NCI-H345 (cell line): ENCODE data around the gene IRX4.

Experiments
- DNase-seq: peaks from one replicate; lab custom pipeline; 2025; lab: John Stamatoyannopoulos, UW

IRX4 gene

DNA sequence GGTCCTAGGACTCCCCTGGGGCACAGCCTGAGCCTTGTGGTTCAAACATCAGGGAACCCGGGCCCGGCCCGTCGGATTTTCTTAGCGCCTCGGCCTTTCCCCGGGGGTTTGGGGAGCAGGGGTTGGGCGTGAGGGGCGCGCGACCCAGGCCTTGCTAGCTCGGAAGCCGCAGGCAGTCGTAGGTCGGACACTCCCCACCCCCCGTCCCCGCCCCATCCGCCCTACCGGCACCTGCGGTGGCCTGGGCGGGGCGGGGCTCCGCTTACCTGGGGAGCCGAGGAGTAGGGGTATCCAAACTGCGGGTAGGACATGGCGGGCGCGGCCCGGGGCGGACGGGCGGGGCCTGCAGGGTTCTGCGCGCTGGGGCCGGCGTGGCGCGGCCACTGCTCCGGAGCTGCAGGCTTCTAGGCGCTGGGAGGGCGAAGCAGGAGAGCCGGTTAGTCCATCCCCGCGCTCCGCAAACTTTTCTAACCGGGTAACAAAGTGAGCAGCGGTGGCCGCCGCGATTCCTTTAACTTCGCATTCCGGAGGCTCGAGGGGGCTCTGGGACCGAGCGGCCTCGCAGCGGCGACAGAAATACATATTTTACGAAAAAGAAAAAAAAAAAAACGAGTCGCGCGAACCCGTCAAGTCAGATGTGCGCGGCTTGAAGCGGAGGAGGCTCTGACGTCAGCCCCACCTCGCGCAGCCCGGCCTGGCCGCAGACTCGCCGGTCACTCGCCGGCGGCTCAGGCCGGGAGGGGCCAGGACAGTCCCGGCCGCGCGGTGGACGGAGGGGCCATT lies at the start of gene IRX4:
IRX4 (minus strand) TSS at position 589 of the 783 bp plus-strand sequence; CDS start at position 311, 278 bp downstream.
- no peak for DNase-seq

DNA sequence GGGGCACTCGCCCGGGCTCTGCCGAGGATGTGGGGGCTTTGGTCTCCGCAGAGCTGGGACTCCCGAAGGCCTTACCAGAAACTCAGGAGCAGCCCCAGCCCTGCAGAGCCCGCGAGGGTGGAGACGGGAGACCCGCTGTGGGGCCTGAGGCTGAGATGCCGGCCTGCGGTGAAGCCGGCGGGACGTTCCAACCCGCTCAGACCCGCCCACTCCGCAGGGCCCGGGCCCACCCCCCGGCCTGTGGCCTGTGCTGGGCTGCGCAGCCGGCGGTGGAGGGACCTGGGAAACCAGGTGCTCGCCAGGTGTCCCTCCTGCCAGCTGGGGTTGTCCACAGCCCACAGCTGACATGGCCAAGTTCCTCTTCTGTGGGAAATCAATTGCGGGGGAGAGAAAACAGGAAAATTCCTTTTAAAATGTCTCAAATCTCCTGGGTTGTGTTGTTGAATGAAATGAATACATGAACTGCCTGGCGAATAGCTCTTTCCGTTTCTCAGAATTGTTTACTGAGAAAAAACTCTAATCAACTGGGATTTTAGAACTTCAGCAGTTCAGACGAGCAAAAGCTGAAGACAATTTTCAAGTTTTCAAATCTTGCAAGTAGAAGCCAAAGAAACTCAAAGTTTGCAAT lies 49.0 kb upstream of the IRX4 start:
- DNase-seq, result no peak

DNA sequence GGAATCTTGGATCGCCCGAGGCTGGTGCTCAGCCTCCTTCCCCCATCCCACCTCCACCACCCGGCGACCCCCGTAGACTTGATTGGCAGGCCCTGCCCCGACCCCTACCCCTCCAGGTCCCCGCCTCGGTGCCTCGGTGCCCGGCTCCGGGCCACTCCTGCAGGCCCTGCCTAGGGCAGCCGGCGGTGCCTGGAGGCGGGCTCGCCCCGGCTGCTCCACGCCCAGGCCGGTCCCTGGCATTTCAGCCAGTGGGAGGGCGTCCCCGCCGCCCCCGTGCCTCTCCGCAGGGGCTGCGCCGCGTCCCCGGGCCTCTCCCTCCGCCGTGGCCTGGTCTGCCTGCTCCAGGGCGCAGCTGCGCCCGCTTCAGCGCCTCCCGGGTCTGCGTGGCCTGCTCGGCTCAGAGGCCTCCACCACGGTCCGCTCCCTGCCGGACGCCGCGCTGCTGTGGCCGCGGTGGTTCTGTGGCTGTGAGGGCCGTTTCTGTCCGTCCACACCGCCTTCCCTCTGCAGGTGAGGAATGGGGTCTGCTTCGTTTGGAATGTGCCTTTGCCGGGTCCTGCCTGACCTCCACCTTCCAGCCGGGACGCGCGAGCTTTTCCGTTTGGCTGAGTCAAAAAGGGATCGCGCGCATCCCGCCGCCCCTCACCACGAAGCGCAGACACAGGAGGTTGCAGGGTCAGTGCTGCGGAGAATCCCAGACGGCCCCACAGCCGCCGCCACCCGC lies 48.3 kb upstream of the IRX4 start:
- DNase-seq, result peak; percentile 17

DNA sequence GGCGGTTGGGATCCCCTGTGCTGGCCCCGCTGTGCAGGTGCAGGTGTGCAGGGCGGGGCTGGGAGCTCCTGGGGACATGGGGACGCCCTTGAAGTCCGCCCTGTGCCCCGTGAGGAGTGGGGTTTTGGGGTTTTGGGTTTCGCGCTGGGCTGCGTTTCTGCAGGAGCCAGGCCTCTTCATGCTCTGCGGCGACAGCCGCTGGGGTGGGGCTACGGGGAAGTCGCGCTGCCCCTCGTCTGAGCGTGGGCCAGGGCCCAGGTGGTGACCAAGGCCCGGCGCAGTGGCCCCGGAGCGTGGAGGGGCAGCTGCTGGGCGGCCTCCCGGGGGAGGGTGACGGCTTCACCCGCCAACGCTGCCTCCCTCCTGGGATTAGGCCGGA lies 47.8 kb upstream of the IRX4 start:
- peak; percentile 28 for DNase-seq

DNA sequence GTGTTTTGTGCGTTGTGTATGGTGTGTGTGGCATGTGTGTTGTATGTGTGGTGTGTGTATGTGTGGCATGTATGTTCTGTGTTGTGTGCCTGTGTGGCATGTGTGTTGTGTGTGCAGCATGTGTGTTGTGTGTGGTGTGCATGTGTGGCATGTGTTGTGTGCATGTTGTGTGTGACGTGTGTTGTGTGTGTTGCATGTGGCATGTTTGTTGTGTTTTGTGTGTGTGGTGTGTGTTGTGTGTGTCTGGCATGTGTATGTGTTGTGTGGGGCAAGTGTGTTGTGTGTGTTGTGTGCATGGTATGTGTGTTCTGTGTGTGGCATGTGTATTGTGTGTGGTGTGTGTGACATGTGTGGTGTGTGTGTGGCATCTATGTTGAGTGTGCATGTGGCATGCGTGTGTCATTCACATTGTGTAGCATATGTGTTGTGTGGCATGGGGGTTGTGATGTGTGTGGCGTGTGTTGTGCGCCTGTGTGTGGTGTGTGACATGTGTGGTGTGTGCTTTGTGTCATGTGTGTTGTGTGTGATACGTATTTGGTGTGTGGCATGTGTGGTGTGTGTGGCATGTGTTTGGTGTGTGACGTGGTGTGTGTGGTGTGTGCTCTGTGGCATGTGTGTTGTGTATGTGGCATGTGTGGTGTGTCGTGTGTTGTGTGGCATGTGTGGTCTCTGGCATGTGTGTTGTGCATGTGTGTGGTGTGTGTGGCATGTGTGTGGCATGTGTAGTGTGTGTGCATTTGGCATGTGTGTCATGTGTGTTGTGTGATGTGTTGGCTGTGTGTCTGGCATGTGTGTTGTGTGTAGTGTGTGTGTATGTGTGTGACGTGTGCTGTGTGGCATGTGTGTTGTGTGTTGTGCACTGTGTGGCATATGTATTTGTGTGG lies 46.6 kb upstream of the IRX4 start:
- no peak for DNase-seq

DNA sequence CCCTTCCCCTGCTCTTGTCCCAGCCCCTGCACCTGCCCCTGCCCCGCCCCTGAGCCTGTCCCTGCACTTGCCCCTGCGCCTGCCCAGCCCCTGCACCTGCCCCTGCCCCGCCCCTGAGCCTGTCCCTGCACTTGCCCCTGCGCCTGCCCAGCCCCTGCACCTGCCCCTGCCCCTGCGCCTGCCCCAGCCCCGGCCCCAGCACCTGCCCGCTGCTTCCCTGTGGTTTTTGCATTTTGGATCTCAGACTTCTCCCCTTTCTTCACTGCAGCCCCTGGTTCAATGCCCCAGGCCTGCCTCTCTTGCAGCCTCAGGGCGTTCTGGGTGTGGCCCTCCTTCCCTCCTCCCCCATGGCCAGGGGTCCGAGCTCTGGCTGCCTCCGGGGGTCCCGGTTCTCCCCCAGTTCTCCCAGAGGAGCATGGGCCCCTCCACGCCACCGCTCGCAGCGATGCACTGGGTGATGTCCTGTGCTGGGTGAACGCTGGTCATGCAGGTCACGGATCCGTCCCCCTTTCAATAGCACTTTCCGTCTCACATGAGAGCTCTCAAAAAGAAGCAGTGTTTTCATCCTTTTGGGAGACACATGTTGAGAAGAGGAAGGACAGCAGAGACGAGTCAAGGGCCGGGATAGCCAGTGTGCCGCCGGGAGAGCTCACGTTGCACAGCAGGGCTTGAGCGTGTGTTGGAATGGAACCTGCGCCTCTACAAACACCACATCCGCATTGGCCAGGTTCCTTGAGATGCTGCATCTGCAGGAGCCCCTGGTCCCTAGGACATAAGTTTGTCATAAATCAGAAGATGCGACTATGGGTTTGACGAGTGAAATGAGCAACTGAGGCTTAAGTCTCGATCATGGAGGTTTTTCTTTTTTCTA lies 44.0 kb upstream of the IRX4 start:
- DNase-seq, result no peak

DNA sequence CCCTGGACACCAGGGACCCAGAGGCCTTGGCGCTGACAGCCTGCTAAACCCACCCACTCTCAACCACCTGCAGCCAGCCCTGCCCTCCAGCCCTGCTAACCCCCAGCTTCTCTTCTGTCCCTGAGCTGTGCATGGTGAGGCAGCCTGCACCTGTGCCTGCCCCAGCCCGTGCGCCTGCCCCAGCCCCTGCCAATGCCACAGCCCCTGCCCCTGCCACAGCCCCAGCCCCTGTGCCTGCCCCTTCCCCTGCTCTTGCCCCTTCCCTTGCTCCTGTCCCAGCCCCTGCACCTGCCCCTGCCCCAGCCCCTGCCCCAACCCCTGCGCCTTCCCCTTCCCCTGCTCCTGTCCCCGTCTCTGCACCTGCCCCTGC lies 43.3 kb upstream of the IRX4 start:
- no peak for DNase-seq

DNA sequence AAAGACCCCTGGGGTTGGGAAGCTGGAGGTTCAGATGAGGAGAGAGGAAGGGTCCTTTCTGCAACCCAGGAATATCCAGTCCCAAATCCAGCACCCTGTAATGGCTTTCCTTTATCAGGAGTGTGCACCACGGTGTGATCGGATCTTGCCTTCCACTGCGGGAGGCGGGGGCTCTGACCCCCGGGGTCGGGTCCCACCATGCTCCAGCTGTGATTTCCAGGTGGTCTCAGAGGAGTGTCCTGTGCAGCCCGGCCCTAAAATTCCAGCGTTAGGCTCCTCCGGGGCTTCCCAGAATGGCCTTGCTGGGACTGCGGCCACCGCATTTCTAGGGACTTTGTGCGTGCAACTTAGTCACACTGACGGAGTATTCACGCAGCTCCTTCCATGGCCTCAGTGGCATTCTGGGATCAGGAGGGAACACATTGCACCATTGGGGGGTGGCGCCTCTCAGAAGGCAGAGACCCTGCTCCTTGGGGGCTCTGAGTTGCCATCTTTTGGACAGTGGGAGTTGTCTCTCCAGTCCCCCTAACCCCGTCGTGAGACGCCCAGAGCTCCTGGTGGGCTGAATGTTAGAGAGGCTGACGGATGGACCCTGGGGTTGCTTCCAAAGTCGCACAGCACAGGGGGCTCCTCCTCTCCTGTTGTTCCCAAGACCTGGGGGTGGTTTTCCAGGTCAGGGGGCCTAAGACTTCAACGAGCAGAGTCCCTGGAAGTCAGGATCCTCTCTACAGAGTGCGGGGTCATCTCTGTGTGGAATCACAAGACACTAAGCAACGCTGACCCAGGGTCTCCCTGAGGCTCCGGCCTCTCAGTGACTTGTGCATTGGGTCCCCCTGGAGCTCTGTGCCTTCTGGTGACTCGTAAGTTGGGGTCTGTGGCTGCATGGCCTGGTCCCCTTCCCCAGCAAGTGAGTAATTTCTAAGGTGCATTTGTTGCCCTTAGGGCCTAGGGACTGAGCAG lies 42.7 kb upstream of the IRX4 start:
- no peak for DNase-seq

DNA sequence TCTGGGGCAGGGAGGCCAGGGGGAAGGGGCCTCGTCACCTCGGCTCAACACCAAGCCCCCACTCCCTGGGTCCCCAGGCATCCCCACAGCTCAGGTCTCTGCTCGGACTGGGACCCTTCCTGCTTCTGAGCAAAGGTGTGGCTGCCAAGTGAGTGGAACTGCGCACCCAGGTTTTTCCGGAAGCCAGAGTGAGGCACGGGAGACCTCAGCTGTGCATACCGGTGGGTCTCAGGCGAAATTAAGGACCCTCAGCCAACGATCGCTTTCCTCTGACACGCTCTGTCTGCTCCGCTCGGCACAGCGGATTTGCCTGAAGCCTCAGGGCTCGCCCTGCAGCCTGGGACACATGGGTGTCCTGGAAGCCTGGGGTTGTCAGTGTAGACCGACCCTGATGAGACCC lies 41.0 kb upstream of the IRX4 start:
- no peak for DNase-seq

DNA sequence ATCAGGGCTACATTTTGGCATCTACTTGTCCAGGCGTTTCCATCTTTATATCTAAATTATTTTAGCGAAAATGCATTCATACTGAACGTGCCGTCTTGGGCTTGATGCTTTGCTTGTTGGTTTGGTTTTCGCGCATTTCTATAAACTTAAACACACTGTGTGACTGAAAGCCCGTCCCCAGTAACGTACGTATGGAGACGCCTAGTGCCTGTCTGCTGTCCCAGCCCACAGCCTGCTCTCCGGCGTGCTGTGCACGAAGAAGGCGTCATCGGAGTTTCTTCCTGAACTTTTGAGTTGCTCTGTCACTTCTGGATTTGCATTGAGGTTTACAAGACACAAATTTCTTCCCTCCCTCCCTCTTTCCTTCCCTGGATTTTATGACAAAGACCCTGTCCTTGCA lies 40.6 kb upstream of the IRX4 start:
- no peak for DNase-seq

DNA sequence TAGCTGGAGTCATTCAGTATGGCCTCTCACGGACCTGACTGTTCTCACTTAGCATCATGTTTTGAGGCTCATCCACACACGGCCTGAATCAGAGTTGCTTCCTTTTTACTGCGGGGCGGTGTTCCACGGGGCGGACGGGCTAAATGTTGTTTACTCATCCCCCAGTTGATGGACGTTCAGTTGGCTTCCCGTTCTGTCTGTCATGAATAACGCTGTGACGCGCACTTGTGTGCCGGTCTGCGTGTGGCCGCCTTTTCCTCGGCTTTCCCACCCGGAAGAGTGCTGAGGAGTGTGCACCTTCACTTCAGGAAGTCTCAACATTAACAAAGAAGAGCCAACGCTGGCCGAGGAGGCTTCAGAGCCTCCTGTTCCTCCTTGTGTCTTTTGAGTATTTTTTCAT lies 39.0 kb upstream of the IRX4 start:
- DNase-seq, result no peak

DNA sequence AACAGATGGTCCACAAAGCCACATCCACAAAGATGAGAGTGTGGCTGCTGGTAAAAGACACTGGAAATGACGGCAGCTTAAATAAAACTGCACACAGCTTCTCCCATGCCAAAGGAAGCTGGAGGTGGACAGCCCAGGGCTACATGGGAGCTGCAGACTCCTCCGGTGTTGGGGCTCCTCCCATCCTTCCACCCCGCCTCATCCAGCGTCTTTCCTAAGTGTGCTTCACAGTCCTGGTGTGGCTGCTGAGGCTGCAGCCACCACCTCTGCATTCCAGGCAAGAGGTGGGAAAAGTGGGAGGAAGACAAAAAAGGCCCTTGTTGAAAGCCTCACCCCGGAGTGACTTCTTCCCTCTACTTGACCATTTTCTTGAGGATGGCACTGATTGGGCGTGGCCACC lies 37.0 kb upstream of the IRX4 start:
- no peak for DNase-seq

DNA sequence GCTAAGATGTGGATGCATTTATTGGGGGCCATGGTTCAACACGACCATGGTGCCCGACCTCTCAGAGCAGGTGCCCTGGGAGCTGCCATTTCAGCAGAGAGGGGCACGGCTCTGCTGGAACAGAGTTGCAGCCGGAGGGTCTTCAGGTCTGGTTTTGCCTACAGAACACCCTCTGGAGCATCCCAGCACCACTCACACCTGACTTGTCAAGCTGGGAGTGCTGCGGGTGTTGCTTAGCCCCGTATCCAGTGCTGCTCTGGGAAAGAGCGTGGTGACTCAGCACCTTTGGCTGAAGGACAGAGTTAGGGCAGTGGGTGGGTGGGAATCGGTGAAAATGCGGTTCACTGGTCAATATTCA lies 36.5 kb upstream of the IRX4 start:
- no peak for DNase-seq

DNA sequence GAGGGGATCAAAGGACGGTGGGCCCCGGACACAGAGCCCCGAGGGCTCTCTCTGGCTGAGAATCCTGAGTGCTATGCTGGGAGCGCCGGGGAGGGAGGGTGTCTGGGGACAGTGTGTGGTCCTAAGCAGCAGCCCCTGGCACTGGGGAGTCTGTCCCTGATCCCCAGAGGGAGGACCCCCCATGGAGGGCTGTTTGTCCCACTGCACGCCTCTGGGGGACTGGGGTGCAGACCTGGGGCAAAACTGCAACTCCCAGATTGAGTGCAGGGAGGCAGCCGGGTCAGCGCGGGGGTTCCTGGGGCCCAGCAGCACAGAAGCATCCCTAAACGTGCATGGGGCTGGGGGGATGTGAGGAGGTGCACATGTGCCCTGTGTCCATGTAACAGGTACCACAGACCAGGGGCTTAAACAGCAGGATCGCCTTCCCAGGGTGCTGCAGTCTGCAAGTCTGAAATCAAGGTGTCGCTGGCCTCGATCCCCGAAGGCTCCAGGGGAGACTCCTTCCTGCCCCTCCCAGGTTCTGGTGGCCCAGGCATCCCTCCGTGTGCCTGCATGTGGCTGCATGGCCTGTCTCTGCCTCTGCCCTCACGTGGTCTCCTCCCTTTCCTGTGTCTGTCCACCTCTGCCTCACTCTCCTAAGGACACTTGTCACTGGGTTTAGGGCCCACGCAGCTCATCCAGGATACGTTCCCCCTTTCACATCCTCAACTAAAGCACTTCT lies 35.9 kb upstream of the IRX4 start:
- DNase-seq, result no peak

DNA sequence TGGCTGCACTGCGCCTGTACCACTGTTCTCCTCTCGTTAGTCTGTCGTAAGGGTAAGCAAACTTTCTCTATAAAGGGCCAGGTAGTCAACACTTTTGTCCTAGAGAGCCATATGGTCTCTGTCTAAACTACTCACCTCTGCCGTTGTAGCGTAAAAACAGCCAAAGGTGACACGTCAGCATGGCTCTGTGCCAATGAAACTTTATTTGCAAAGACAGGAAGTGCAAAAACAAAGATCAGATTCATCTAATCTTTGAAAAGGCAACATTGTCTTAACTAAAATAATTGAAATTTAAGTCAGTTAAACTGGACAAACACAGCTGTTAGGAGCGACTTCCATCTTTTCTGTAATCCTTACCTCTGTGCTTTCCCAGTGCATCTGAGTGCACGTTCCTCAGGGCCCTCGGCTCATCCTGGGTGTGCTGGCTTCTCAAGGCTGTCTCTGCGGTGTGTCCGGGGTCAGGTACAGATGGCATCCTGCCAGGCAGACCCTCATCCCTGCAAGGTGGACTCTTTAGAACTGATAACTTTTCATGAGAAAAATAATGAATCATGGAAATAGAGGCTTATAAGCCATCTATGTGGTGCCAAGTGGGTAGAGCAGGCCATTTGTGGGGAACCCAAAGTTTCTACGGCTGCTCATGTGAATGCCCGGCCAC lies 35.2 kb upstream of the IRX4 start:
- peak; percentile 18 for DNase-seq

DNA sequence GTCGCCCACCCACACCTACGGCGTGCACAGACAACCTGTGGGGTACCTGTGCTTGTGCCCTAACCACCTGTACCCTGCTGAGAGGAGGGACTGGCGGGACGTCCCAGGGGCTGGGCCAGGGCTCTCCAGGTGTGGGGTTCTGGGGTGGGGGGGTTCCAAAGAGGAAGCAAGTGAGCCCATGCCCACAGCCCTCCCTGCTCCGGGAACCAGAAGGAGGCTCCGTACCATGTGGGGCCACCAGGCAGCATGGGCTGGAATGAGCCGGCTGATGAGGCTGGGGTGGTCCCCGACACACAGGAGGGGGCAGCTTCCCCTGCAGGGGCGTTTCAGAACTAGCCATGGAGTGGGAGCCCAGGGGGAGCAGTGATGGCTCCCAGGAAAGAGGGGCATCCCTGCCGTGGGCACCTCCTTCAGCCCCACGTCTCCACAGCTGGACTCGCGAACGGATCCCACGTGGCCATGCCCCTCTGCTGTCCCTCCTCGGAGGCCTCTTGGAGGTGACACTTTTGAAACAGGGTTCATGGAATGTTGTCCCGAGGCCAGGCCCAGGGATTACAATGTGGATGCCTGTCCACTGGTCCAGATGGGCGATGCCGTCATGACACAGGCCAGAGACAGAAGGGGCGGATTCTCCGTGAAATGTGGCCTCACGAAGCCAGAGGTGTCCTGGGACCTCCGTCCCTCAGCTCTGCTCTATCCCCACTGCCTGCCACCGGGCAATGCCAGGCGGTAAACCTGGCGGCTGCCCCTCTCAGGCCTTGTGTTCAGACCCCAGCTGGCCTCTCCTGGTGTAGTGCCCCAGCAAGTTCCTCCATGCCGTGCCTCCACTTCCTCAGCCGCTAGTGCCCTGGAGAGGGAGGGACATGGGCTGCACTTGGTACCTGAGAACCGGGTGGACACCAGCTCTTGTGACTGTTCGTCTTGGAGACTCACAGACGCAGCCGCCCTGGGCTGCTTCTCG lies 33.6 kb upstream of the IRX4 start:
- DNase-seq, result no peak

DNA sequence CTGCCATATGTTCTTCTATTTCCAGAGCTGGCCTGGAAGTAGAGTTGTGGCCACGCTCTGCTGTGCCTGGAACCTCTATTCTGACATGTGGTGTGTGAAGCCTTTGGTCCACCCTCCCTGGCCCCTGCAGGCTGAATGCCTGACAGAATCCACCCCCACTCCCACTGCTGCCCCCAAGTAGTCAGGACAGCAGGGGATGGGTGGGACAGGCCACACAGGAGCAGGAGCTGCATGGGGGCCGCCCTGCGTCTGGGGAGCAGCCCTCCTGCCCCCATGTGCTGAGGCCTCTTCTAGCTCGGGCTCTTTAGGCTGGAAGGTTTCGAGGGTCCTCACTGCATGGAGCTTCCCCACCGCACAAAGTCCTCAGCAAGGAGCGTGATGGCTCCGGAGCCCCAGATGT lies 32.6 kb upstream of the IRX4 start:
- no peak for DNase-seq

DNA sequence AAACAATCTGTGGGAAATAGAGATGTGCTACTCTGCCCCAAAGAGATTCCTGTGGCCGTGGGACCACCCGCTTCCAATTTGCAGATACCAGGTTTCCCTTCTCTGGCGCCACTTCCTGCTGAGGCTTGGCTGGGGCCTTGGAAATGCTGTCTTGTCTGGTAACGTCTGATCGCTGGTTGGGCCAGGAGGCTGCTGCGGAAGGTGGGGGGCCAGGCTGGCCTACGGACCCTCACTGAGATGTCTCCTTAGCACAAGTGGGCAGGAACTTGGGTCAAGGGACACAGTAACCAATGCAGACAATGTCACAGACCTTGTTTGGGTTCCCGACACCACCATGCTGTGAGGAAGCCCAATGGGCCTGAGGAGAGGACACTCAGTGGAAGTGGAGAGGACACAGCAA lies 31.7 kb upstream of the IRX4 start:
- no peak for DNase-seq
